Activated CD4-positive, alpha-beta T cell treated with anti-CD3 and anti-CD28 coated beads for 36 hours (primary cell): ENCODE measurements around the gene VTI1B. TPM values are rescaled to one million over a fixed set of nuclear protein-coding genes. Genes with fewer than 3 reads are reported as not detected.
A peak's percentile ranks its signal among the peaks of the same experiment; 100 is the strongest.
"Not testable (repeated sequence)": the region's sequence is repeated elsewhere in the genome, so short reads cannot be mapped to it uniquely, and the experiment has no call there.

ENCODE experiments used
- ATAC-seq: fragments of 200-7000 bp; cut with Tn5 transposase; one replicate; pipeline ENCODE4 v1.10.0; 2021; ENCODE audit warnings: mild to moderate bottlenecking, moderate library complexity
- CTCF ChIA-PET: fragments of 350-600 bp; sonication (Branson Sonifier 250); formaldehyde crosslinking; loops from one replicate; lab custom pipeline; 2021; ENCODE audit warnings: antibody characterized with exemption; lab: Charles Lee
- POLR2A ChIA-PET: fragments of 350-600 bp; sonication (Branson Sonifier 250); formaldehyde crosslinking; loops from one replicate; lab custom pipeline; 2021; ENCODE audit warnings: antibody characterized with exemption, inconsistent platforms; lab: Charles Lee
- DNase-seq: peaks from one replicate; pipeline ENCODE4 v3.0.0-alpha.2; 2020
- H3K27ac Mint-ChIP-seq: one replicate; pipeline ENCODE4 v1.8.0; 2021; ENCODE audit warnings: mixed read lengths
- H3K27me3 Mint-ChIP-seq: one replicate; pipeline ENCODE4 v1.8.0; 2021; ENCODE audit warnings: mixed read lengths
- H3K36me3 Mint-ChIP-seq: one replicate; pipeline ENCODE4 v1.8.0; 2021; ENCODE audit warnings: low read depth, mixed read lengths
- H3K4me1 Mint-ChIP-seq: one replicate; pipeline ENCODE4 v1.8.0; 2021; ENCODE audit warnings: mixed read lengths
- H3K4me3 Mint-ChIP-seq: one replicate; pipeline ENCODE4 v1.8.0; 2021; ENCODE audit warnings: mild to moderate bottlenecking, moderate library complexity, mixed read lengths
- H3K9me3 Mint-ChIP-seq: one replicate; pipeline ENCODE4 v1.8.0; 2021; ENCODE audit warnings: low read depth, mixed read lengths
- intact Hi-C, 2 experiments: fragments of 100-400 bp; cut with DNase I in 1 of 2; cut with micrococcal nuclease in 1 of 2; formaldehyde crosslinking; loops; one replicate each; pipeline versions ENCODE4 v1.14.2 to v1.15.1; 2022 to 2024; cut with DNase I, micrococcal nuclease
- total RNA-seq, 2 experiments: library from RNA; stranded (reverse); gene quantifications; one replicate each; pipeline ENCODE4 v1.2.3, GENCODE V29; 2021

Gene VTI1B
- total RNA-seq = 10 to 100 TPM; 42.0 to 58.3 TPM

GRCh38 chr14:67674480-67675218 is at the start of gene VTI1B:
Gene VTI1B (minus strand): TSS chr14:67674632. CDS start chr14:67674489, 143 bp downstream.
- Mint-ChIP-seq H3K27ac (peak within 1 kb of the TSS; percentile 82), H3K4me1 (peaks cover 33% of the 10 kb centered on the region), H3K27me3 (no peaks in the 10 kb centered on the region), H3K36me3 (peaks cover 22% of the 10 kb centered on the region), H3K9me3 (no peaks in the 10 kb centered on the region), H3K4me3 (peak within 1 kb of the TSS; percentile 81)
- ChIA-PET CTCF (interaction anchor here (0.8 to 3.3 kb wide), 12 partner anchors 12 to 74 kb away, joined by 3 to 20 read pairs (median 4); partner anchors contain the start of genes ARG2 and PIGH), POLR2A (interaction anchor here (0.7 to 1.8 kb wide), 3 partner anchors 19 to 21 kb away, joined by 4 to 6 read pairs (median 5); partner anchors contain the start of gene RDH11)
- intact Hi-C loops = loop anchor here (1.0 to 10.0 kb wide), 8 partner anchors 21 to 1723 kb away; partner anchors contain the start of genes EIF2S1 (in 2 of the 2), RDH11 (in 2 of the 2), ARG2 (in 1 of the 2) and ERH (in 1 of the 2)
- ATAC-seq = peak; percentile 94
- DNase-seq = peak; percentile 83

- ATAC-seq (peak; percentile 39), DNase-seq (peak; percentile 10)
- CTCF ChIA-PET = interaction anchor here (0.8 to 1.9 kb wide), 5 partner anchors 12 to 186 kb away, joined by 3 to 10 read pairs (median 5); no protein-coding TSS in a partner anchor
- H3K27ac Mint-ChIP-seq = no peak overlapping the region
- intact Hi-C loops = no loop called here
- H3K9me3 Mint-ChIP-seq = no peaks in the 10 kb centered on the region
- no peaks in the 10 kb centered on the region for H3K36me3 Mint-ChIP-seq
- H3K4me3 Mint-ChIP-seq = no peak overlapping the region
- H3K4me1 Mint-ChIP-seq = peaks cover 7% of the 10 kb centered on the region
- peaks cover 35% of the 10 kb centered on the region for H3K27me3 Mint-ChIP-seq
- POLR2A ChIA-PET = no interaction called here
Observed at GRCh38 chr14:67722293-67722692, 47.9 kb upstream of the VTI1B start.

DNA sequence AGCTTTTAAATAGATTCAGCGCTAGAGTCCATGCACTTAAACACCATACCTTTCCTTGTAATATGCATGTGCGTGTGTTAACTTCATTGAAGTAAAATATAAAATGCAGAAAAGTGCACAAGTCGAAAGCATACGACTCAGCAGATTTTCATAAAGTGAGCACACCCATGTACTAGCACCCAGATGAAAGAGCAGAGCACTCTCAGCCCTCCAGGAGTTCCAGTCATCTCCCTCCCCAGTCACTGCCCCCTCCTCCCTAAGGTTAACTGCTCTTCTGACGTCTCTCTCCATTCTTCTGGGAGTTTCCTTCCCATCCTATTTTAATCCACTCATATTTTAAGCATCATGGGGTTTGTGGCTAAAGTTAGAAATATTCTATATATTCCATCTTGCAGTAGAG is 47.4 kb upstream of the VTI1B start:
- Mint-ChIP-seq H3K27me3 (peaks cover 35% of the 10 kb centered on the region), H3K36me3 (no peaks in the 10 kb centered on the region), H3K4me1 (peaks cover 7% of the 10 kb centered on the region), H3K4me3 (no peak overlapping the region), H3K9me3 (no peaks in the 10 kb centered on the region), H3K27ac (no peak overlapping the region)
- DNase-seq (no peak), ATAC-seq (no peak)
- CTCF ChIA-PET = interaction anchor here (1.2 to 2.8 kb wide), 5 partner anchors 12 to 151 kb away, joined by 4 to 10 read pairs (median 5); no protein-coding TSS in a partner anchor
- POLR2A ChIA-PET = no interaction called here
- intact Hi-C loops = no loop called here

- Mint-ChIP-seq H3K4me1 (peaks cover 7% of the 10 kb centered on the region), H3K9me3 (no peaks in the 10 kb centered on the region), H3K27ac (no peak overlapping the region), H3K4me3 (no peak overlapping the region), H3K36me3 (no peaks in the 10 kb centered on the region), H3K27me3 (peaks cover 34% of the 10 kb centered on the region)
- intact Hi-C loops = no loop called here
- POLR2A ChIA-PET = interaction anchor here (0.6 kb wide), 1 partner anchor 10 kb away, joined by 5 read pairs; no protein-coding TSS in a partner anchor
- ATAC-seq (no peak), DNase-seq (no peak)
- CTCF ChIA-PET = interaction anchor here (1.1 to 2.8 kb wide), 3 partner anchors 8 to 75 kb away, joined by 4 to 9 read pairs (median 7); no protein-coding TSS in a partner anchor
Observed at GRCh38 chr14:67719866-67720265, 45.4 kb upstream of the VTI1B start.

GRCh38 chr14:67719385-67719784 is 45.0 kb upstream of the VTI1B start:
- H3K36me3 Mint-ChIP-seq, POLR2A ChIA-PET, ATAC-seq, H3K9me3 Mint-ChIP-seq, intact Hi-C loops, H3K4me3 Mint-ChIP-seq, H3K27ac Mint-ChIP-seq, H3K4me1 Mint-ChIP-seq, DNase-seq: not testable (repeated sequence)
- peaks cover 31% of the 10 kb centered on the region for H3K27me3 Mint-ChIP-seq
- CTCF ChIA-PET = interaction anchor here (1.1 to 2.8 kb wide), 3 partner anchors 8 to 75 kb away, joined by 4 to 9 read pairs (median 7); no protein-coding TSS in a partner anchor

GRCh38 chr14:67718265-67718664 is 43.8 kb upstream of the VTI1B start:
- peaks cover 23% of the 10 kb centered on the region for H3K27me3 Mint-ChIP-seq
- no peak for ATAC-seq
- H3K36me3 Mint-ChIP-seq = no peaks in the 10 kb centered on the region
- POLR2A ChIA-PET = interaction anchor here (0.7 kb wide), 1 partner anchor 40 kb away, joined by 4 read pairs; no protein-coding TSS in a partner anchor
- no peak overlapping the region for H3K4me3 Mint-ChIP-seq
- H3K9me3 Mint-ChIP-seq = no peaks in the 10 kb centered on the region
- no peak for DNase-seq
- H3K4me1 Mint-ChIP-seq = peaks cover 7% of the 10 kb centered on the region
- H3K27ac Mint-ChIP-seq = no peak overlapping the region
- CTCF ChIA-PET = interaction anchor here (1.1 to 2.8 kb wide), 2 partner anchors 10 to 14 kb away, joined by 4 to 7 read pairs; no protein-coding TSS in a partner anchor
- intact Hi-C loops = no loop called here

DNA sequence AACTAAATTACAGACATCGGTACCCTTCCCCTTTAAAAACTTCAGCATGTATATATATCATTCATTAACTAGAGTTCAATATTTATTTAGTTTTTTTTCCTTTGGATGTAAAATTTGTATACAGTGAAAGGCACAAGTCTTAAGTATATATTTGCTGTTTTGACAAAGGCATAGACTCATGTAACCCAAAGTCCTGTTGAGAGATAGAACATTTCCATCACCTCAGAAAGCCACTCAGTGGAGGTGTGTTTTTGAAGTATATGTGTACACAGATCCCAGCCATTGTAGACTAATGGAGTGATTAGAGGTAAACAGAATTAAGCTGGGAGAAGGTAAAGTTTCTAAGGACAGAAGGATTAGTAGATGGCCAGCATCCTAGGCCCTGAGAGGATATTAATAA is 42.6 kb upstream of the VTI1B start:
- ATAC-seq (no peak), DNase-seq (no peak)
- intact Hi-C loops = no loop called here
- CTCF ChIA-PET = interaction anchor here (1.1 kb wide), 1 partner anchor 13 kb away, joined by 4 read pairs; no protein-coding TSS in a partner anchor
- POLR2A ChIA-PET = no interaction called here
- Mint-ChIP-seq H3K36me3 (no peaks in the 10 kb centered on the region), H3K4me3 (no peak overlapping the region), H3K9me3 (no peaks in the 10 kb centered on the region), H3K27ac (no peak overlapping the region), H3K27me3 (peaks cover 12% of the 10 kb centered on the region), H3K4me1 (peaks cover under 1% of the 10 kb centered on the region)

DNA sequence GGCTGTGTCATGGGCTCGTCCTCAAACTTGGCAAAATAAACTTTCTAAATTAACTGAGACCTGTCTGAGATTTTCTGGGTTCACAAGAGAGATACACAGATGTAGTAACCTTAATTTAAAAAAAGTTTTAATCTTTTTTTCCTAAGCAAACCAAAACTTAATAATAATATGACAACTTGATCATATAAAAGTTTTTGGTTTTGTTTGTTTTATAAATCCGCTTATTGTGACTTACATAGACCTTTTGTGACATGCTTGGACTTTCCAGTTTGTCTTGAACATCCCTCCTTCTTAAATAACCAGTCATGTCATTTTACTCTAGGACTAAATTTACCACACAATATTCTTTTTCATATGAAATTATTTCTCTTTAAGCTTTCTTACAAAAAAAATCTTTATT is 35.8 kb upstream of the VTI1B start:
- no peak for ATAC-seq
- ChIA-PET CTCF (interaction anchor here (0.7 to 1.8 kb wide), 6 partner anchors 11 to 183 kb away, joined by 3 to 5 read pairs (median 3); no protein-coding TSS in a partner anchor), POLR2A (interaction anchor here (0.6 kb wide), 1 partner anchor 10 kb away, joined by 5 read pairs; no protein-coding TSS in a partner anchor)
- Mint-ChIP-seq H3K4me3 (no peak overlapping the region), H3K9me3 (peaks cover 6% of the 10 kb centered on the region), H3K27me3 (peaks cover 2% of the 10 kb centered on the region), H3K27ac (no peak overlapping the region), H3K4me1 (no peaks in the 10 kb centered on the region), H3K36me3 (peaks cover 4% of the 10 kb centered on the region)
- intact Hi-C loops = no loop called here
- no peak for DNase-seq

- DNase-seq, H3K9me3 Mint-ChIP-seq, H3K4me3 Mint-ChIP-seq, H3K27ac Mint-ChIP-seq, H3K36me3 Mint-ChIP-seq, intact Hi-C loops, H3K4me1 Mint-ChIP-seq, ATAC-seq, H3K27me3 Mint-ChIP-seq: not testable (repeated sequence)
- ChIA-PET CTCF (interaction anchor here (0.7 to 1.8 kb wide), 4 partner anchors 12 to 183 kb away, joined by 3 to 5 read pairs (median 4); no protein-coding TSS in a partner anchor), POLR2A (interaction anchor here (0.6 kb wide), 1 partner anchor 10 kb away, joined by 5 read pairs; no protein-coding TSS in a partner anchor)
Observed at GRCh38 chr14:67709796-67710195, 35.4 kb upstream of the VTI1B start.

GRCh38 chr14:67709346-67709745 is 34.9 kb upstream of the VTI1B start:
- not testable (repeated sequence) for H3K4me3 Mint-ChIP-seq

GRCh38 chr14:67705211-67705610 is 30.8 kb upstream of the VTI1B start:
- DNase-seq = no peak
- ChIA-PET POLR2A (interaction anchor here (0.6 to 1.1 kb wide), 2 partner anchors 39 to 116 kb away, joined by 3 read pairs; no protein-coding TSS in a partner anchor), CTCF (interaction anchor here (0.6 to 3.7 kb wide), 36 partner anchors 9 to 589 kb away, joined by 3 to 87 read pairs (median 6); partner anchors contain the start of genes ARG2, ATP6V1D, EIF2S1 and PIGH)
- H3K27me3 Mint-ChIP-seq = peaks cover 3% of the 10 kb centered on the region
- H3K27ac Mint-ChIP-seq = no peak overlapping the region
- H3K9me3 Mint-ChIP-seq = peaks cover 4% of the 10 kb centered on the region
- H3K36me3 Mint-ChIP-seq = peaks cover 4% of the 10 kb centered on the region
- no peak overlapping the region for H3K4me3 Mint-ChIP-seq
- ATAC-seq = no peak
- no peaks in the 10 kb centered on the region for H3K4me1 Mint-ChIP-seq
- intact Hi-C loops = loop anchor here in 1 of 2 experiments (2.0 kb wide), 1 partner anchor 278 kb away; no protein-coding TSS in a partner anchor

More at GRCh38 chr14:67709346-67709745, 34.9 kb upstream of the VTI1B start:
- H3K36me3 Mint-ChIP-seq, intact Hi-C loops, ATAC-seq, H3K9me3 Mint-ChIP-seq, DNase-seq, H3K27ac Mint-ChIP-seq, H3K27me3 Mint-ChIP-seq, H3K4me1 Mint-ChIP-seq: not testable (repeated sequence)
- ChIA-PET CTCF (interaction anchor here (1.3 kb wide), 1 partner anchor 12 kb away, joined by 5 read pairs; no protein-coding TSS in a partner anchor), POLR2A (interaction anchor here (0.7 kb wide), 1 partner anchor 95 kb away, joined by 6 read pairs; no protein-coding TSS in a partner anchor)
